AG10803 (cell line): Measurements from ENCODE around the gene OR5K4.
A peak's percentile ranks its signal among the peaks of the same experiment; 100 is the strongest.

ENCODE experiments used
- DNase-seq: peaks from one replicate; pipeline ENCODE4 v3.0.0; 2010; ENCODE audit warnings: low read depth
- H3K4me3 ChIP-seq: 2 replicates; pipeline ENCODE4 v1.5.1; 2011; ENCODE audit warnings: mild to moderate bottlenecking, low read length, control low read depth
- CTCF ChIP-seq: conservative IDR thresholded peaks from 2 replicates; pipeline ENCODE4 v1.5.1; 2011; ENCODE audit warnings: mild to moderate bottlenecking, low read length, control low read depth, inconsistent platforms

The OR5K4 gene

GRCh38 chr3:98328933-98329332 lies 24.7 kb upstream of the OR5K4 start:
- no peak for TF ChIP-seq CTCF
- no peak overlapping the region for H3K4me3 ChIP-seq
- no peak for DNase-seq

- H3K4me3 ChIP-seq, result no peak overlapping the region
- DNase-seq, result peak; percentile 52
- TF ChIP-seq CTCF, result peak; percentile 88
Observed at GRCh38 chr3:98329392-98330124, 24.1 kb upstream of the OR5K4 start.

GRCh38 chr3:98331329-98331728 lies 22.3 kb upstream of the OR5K4 start:
- no peak for DNase-seq
- no peak overlapping the region for H3K4me3 ChIP-seq
- no peak for TF ChIP-seq CTCF

GRCh38 chr3:98333989-98334606 lies 19.6 kb upstream of the OR5K4 start:
- no peak for TF ChIP-seq CTCF
- H3K4me3 ChIP-seq, result no peak overlapping the region
- no peak for DNase-seq

GRCh38 chr3:98339031-98339430 lies 14.6 kb upstream of the OR5K4 start:
- no peak for DNase-seq
- no peak for TF ChIP-seq CTCF
- no peak overlapping the region for H3K4me3 ChIP-seq

- DNase-seq, result no peak
- TF ChIP-seq CTCF, result no peak
- H3K4me3 ChIP-seq, result no peak overlapping the region
Observed at GRCh38 chr3:98341758-98342157, 11.9 kb upstream of the OR5K4 start.
